Tibial nerve (tissue), 4 donors: ENCODE measurements around the gene PNPLA4.

Experiments used
- CTCF ChIP-seq, 5 experiments: fragments of 200-600 bp in 3 of 5; fragments of 450-650 bp in 2 of 5; sonication (generic) in 3 of 5; IDR thresholded peaks; one replicate each; pipeline ENCODE4 v1.5.1; 2016 to 2019; ENCODE audit warnings: antibody characterized with exemption in 5 of 5, mild to moderate bottlenecking in 3 of 5, moderate library complexity in 2 of 5
- EP300 ChIP-seq, 2 donors: sonication (generic); formaldehyde crosslinking; IDR thresholded peaks; one replicate each; pipeline ENCODE4 v1.6.1; 2017; ENCODE audit warnings: antibody characterized with exemption in 2 of 2, mild to moderate bottlenecking in 1 of 2
- POLR2A ChIP-seq, 2 donors: fragments of 450-650 bp; IDR thresholded peaks; one replicate each; pipeline ENCODE4 v1.6.1; 2017; ENCODE audit warnings: antibody characterized with exemption in 2 of 2, mild to moderate bottlenecking in 2 of 2, moderate library complexity in 2 of 2

DNA sequence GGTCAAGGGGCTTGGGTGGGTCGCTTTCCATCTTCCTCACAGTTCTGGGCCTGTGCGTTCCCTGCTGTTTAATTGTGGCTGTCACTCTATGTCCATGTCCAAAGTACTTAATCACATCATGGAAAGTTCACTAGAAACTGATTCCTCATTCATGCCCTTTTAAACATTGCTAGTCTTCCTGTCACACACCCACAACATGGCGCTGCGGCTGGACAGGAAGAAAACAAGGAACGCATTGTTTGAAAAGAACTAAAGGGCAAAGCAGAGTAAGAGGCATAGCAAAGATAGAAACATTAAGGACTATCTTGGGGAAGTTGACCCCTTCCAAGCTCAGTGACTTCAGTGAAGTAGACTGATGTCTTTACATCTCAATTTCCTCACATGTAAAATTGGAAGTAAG is 18.4 kb downstream of the PNPLA4 start:
- TF ChIP-seq CTCF (IDR thresholded peaks at IDR 0.05) (no peak), POLR2A (IDR thresholded peaks at IDR 0.05) (no peak), EP300 (IDR thresholded peaks at IDR 0.05) (no peak)
